GM21423 (cell line): ENCODE data around the gene FBXW4.
"Not testable (repeated sequence)": the region's sequence is repeated elsewhere in the genome, so short reads cannot be mapped to it uniquely, and the experiment has no call there.

Source experiments
- ATAC-seq: cut with Tn5 transposase; IDR thresholded peaks from one replicate; pipeline ENCODE4 v1.9.1; 2021; ENCODE audit warnings: mild to moderate bottlenecking, moderate library complexity; ENCODE audit not compliant: unreplicated experiment

FBXW4 gene

DNA sequence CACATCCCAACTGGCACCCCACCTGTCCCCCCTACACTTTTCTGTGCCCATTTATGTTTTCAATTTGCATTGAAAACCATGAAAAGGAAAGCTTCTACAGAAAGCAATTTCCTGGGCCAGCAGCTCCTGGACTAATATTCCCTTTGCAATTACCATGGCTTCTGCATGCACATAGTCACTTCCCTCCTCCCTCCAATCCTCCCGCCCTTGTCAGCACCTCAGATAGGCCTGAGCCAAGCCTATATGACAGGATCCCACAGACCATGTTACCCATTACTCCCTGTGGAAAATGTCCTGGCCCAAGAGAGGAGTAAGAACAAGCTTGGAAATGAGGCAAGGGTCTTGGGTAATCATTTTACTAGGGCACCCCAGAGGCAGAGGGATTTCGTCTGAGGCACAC, 38.1 kb downstream of the FBXW4 start:
- ATAC-seq, result no peak

DNA sequence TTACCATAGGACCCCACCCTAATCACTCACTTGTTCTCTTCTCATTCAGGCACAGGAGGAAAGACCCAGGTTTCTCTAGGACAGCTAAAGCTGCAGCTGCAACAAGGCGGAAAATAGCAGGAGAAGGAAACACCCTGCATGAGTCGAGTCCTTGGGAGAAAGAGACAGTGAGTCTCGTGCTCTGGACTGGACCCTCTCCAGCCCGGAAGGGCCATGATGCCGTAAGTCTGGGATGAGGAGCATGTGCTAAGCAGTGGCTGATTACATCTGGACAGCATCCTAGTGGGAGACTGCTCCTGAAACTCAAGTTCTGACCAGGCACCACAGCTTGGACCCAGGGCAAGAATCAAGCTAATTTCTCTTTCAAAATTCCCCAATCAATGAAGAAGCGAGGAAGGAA, 39.4 kb downstream of the FBXW4 start:
- ATAC-seq, result no peak

DNA sequence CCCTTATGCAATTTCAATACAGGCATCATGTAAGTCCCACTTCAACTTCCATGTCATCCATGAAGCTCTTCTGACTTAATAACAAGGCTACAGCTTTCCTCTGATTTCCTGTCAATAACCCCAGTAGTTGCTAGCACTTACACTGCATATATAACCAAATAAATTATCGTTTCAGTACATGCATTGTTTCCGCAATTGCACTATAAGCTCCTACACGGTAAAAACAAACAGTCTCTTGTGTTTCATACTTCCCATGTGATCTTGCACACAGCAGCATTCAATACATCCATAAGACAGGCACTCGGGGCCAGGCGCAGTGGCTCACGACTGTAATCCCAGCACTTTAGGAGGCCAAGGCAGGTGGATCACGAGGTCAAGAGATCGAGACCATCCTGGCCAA, 41.4 kb downstream of the FBXW4 start:
- ATAC-seq, result no peak

DNA sequence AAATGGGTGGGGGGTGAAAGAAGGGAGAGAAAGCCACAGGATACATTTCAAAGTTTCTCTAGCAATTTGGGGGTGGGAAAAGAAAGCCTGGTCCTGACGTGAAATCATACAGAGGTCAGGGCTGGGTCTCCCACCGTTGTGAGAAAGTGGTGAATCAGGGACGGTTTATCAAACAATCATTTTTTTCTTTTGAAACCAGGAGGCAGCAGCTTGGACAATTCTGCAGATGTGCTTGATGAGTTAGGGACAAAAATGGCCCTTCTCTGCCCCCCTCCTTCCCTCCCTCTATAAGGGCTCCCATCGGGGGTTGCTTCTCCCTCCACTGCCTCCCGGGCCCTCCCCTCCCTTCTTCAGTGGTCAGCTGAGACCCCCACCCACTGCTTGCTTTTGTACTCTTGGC, 43.6 kb downstream of the FBXW4 start:
- ATAC-seq, result no peak

DNA sequence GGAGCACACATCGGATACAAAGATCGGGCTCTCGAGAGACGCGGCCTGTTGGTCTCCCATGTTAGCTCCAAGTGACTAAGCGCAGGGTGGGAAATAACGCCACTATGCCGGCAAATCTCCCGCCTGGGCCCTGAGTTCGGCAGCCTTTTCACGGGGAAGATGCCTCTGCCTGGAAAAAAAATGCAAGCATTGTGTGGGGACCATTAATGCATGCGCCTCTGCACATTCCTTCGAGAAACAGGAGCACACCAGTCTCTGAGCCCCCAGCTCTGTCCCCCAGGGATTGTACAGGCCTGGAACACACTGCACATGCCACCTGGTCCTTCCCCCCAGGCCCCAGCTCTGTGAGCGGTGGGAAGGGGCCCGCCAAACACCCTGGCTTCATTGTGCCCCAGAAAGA, 44.1 kb downstream of the FBXW4 start:
- ATAC-seq, result no peak

DNA sequence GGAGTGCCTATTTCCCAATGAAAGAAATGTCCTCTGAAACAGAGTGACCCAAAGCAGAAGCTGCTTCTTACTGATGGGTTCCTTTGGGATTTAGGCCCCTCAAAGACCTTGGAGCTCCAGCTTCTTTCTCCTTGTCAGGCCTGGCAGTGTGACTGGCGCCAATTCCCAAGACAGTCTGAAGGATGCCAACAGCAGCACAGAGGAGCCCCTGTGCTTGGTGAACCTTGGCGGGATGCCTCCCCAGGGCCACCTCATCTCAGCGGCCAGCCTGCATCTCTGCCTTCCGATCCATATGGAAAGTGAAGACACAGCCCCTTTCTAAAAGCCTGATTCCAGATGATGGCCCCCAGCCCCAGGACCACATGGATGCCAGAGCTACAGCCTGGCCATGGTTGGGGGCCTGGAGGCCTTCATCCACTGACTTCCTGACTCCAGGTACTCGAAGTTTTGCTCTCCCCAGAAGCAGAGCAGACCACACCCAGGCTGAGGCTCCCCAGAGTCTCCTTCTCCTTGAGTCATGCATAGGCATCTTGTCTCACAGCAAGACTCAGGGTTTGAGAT, 45.4 kb downstream of the FBXW4 start:
- no peak for ATAC-seq

DNA sequence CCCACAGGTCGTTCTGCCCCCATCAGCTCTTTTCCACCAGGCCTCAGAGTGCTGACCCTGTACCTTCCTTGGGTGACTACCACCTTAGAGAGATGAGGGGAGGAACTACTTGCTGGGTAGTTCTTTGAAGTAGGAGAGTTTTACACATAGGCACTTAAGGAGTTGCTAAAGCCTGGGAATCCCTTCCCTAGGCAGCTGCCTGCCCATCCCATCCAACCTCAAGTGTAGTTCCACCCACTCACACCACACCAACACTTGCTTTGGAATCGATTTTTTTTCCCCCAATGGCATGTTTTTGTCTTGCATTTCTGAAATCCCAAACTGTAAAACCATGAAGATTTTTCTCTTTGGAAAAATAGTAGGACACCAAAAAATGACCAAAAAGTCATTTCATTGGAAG, 47.7 kb downstream of the FBXW4 start:
- ATAC-seq, result no peak

DNA sequence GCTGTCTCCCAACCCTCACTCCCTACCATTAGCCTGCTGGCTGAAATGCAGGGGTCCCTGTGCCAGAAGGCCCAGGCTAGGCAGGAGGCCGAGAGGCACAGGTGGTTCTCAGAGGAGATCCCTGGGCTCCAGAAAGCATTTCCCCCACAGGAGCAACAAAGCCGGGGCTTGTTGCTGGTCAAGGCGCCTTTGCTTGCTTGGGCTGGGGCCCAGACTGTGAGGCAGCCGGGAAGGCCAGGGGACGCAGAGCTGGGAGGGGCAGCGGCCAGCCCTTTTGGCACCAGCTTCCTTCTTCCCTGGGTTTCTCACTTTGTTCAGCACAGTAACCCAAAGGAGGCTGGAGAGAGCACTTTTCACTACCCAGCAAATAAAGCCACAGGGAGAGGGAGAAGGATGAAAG, 48.6 kb downstream of the FBXW4 start:
- ATAC-seq, result no peak

DNA sequence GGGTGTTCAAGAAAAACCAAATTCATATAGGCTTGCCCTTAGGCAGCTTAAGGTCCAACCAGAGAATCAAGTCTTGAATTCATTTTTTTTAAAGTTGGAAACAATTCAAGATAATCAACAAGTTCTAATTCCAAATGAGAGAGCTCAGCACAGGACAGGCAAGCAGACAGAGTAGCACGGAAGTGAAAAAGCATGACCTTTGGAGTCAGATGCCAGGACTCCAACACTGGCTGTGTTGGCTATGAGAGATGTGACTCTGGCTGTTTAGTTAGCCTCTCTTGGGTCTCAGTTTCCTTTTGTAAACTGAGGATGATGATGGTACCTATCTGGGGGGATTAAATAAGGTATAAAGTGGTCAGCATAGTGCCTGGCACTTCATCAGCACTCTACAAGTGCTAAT, 49.3 kb downstream of the FBXW4 start:
- no peak for ATAC-seq

DNA sequence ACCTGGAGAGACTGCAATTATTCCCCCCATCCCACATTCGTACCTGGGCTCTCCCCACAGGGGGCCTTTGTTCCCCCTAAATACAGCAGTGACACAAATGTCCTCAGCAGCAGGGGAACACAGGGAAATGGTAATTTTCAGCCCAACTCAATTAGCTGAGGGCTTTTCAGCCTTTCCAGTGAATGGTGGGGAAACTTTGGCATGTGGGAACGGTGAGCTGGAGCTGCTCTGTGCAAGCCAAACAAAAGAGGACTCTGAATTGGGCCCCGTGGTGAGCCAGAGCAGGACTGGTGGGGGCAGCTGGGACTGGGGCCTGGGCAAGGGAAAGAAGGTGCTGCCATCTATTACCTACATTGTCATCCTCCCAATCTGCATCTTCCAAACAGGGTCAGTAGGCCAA, 51.0 kb downstream of the FBXW4 start:
- no peak for ATAC-seq

DNA sequence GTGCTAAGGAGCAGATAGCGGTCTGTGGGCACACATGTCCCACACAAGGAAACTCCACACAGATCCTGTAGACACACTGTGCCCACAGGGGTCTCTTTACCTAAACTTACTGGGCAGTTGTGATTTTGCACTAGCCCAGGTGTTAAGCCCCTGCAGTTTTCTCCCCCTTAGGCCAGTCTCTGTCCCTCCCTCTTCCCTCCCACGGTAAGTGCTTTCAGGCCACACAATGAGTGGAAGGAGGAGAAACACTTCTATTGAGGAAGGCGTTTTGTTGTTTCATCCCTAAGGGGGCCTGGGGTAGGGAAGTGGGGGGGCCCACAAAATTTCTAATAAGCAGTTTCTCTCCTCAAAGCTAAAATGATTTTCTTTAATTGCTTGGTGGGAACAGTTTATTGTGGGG, 51.4 kb downstream of the FBXW4 start:
- ATAC-seq, result no peak

DNA sequence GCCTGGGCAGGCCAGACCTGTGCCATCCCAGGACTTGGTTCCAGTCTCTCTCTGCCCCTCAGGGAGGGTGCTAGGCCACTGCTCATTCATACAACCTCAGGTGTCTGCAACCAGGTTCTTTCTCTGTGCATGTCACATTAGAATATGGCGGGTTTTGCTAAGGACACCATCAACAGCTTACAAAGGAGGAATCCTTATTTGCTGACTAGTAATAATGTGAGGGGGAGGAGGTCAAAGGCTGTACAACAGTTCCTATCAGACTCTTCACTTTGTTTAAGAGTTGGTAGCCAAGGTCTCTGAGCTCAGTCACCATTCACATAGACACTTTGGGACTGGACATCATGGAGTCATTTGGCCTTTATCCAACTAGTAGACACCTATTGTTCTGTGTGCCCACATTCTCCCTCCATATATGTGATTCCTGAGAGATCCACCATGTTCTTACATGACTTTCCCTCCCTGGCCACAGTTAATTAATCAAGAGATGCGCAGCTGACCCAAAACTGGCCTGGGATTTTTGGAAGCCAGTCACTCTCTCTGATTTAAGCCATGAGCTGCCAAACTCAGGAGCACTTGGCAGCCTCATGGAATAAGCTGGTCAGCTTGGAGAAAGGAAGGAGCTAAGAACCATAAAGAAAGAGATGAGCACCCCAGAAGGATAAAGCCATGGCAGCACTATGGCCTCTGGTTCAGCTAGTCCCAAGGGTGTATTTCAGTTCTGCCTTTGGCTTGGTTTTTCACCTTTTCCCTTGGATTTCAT, 55.6 kb downstream of the FBXW4 start:
- no peak for ATAC-seq

DNA sequence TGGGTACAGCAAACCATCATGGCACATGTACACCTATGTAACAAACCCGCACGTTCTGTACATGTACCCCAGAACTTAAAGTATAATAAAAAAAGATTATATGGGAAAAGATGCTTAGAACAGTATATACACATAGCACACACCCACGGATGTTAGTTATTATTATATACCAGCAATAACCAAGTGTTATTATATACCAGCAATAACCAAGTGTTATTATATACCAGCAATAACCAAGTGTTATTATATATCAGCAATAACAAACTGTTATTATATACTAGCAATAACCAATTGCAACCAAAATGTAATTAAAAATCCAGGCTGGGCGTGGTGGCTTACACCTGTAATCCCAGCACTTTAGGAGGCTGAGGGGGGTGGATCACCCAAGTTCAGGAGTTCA, 61.5 kb downstream of the FBXW4 start:
- not testable (repeated sequence) for ATAC-seq

DNA sequence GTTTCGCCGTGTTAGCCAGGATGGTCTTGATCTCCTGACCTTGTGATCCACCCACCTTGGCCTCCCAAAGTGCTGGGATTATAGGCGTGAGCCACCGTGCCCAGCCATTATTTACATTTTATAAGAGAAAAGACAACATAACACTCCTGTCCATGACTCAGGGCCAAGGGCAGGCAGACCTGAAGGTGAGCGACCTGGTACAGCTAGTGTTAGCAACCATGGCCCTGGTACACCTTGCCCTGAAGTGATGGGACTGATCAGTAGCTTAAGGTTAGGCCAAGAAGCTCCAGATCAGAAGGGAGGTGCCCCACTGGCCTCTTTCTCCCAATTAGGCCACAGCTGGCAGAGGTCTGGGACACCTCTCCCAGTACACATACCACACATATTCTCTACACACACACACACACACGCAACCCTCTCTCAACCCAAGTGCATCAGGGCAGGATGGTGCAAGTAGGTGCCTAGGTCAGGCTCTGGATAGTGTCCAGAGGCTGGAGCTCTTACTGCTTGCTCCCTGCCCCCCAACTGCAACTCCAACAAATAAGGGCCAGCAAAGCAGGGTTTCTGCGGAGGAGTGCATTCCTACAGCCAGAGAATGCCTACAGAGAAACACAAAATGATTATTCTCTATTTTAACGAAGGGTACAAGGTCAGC, 63.0 kb downstream of the FBXW4 start:
- no peak for ATAC-seq

DNA sequence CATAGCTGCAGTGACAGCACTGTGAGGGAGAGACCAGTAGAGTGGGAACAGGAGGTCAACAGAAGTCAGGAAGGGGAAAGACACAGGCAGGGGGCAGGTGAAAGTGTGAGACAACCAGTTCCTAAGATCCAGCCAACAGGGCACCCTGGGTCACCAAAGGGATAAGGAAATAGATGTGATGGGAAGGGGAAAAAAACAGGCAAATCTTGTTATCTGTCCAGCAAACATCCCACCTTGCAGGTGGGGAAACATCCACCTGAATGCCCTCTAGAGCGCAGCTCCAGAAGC, 64.4 kb downstream of the FBXW4 start:
- ATAC-seq, result no peak

DNA sequence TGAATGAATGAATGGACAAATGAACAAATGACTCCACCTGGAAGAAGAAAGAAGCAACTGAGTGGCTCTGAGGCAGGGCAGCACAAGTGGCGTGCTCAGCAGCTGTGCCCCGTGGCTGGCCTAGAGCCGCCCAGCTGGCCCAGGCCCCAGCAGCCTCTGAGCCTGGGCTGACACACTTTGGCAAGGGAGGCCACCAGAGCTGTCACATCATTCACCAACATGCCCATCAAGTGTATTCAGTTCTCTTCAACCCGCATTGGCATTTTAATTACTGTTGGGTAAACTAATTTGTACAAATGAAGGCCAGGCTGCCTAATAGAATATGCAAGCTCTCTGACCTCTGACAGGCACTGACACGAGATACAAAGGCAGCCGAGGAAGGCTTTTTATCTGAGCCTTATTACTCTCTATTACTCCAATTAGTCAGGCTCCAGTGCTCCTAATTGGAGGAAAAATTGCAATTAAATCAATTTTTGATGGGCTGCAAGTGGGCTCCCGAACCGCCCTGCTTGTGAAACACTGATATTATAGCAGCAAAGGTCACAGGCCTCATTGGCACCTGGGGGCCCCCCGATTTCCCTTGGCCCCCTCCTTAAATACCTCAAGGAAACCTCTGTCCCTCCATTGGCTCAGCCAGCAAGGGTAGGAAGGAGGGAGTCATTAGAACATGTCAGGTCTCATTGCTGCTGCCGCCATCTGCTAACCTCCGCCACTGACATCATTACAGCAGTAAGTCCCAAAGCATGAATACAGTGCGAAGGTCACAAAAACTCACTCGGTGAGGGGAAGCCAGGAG, 64.9 kb downstream of the FBXW4 start:
- ATAC-seq, result no peak

DNA sequence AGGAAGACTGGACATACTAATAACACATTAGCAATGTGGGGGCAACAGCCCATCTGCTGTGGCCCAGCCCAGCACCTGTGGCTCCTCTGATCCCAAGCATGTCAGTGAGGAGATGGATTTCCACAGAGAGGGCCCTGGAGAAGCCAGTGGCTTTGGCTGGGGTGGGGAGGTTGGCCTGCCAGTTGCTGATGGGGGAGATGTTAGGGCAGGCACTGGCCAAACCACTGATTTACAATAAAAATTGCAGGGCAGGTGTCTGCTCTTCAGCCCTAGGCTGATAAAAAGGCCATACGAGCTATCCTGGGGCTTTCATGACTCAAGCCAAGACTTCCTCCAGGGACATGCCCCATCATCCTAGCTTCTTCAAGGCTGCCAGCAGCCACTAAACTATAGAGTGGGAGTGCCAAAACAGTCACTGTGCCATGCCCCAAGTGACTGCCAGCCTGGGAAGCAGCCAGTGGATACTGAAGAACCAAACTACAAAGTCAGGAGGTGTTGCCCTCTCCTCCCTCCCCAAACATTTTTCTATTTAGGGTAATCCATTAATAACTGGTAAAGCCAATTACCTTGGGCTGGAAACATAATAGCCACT, 69.1 kb downstream of the FBXW4 start:
- no peak for ATAC-seq

DNA sequence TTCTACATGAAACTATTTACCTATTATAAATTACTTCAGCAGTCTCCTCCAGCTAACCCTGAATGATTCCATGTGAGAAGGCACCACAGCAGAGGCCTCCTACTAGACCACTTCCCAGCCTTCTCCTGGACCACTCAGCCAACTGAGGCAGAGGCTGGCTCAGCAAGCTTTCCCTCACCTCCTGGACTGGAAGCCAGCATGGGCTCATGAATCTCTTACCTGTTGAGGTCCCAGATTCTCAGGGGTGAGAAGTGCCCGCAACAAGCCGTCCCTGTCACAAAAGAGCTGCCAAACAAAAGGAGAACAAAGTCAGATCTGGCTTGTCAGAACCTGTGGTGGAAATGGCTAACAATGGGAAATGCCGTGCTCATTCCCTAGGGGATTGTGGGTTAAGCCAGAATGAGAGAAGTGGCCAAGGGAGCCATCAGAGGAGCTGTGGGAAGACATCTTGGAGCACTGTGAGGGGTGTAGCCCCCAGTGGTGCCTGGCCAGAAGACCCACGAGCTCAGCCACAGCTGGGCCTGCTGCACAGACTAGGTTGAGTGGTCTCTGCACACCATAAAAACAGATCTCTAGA, 70.4 kb downstream of the FBXW4 start:
- ATAC-seq, result no peak

DNA sequence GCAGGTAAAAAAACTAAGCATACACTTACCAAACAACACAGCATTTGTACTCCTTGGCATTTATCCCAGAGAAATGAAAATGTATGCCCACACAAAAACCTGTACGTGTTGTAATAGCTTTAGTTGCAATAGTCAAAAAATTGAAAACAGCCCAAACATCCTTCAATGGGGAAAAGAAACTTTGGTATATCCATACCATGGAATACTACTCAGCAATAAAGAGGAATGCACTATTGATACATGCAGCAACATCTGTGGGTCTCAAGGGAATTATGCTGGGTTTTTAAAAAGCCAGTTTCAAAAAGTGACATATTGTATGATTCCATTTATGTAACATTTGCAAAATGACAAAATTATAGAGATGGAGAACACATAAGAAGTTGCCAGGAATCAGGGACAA, 71.4 kb downstream of the FBXW4 start:
- no peak for ATAC-seq

DNA sequence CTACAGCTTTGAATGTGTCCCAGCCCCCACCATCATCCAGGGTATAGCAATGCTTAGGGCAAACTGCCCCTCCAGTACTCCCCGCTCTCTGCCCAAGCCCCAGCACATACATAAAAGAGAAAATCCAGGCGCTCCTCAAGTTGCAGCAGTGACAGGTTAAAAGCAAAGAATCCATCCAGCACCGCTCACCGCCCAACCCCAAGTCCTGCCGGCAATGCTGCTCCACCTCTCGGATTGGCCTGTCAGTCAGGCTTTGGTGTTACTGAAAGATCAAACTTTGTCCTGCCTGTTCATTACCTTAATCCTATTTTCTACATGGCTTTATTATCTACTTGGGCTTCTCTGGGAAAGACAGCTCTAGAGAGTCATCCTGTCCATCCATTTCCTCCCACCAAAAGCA, 75.0 kb downstream of the FBXW4 start:
- ATAC-seq, result no peak

DNA sequence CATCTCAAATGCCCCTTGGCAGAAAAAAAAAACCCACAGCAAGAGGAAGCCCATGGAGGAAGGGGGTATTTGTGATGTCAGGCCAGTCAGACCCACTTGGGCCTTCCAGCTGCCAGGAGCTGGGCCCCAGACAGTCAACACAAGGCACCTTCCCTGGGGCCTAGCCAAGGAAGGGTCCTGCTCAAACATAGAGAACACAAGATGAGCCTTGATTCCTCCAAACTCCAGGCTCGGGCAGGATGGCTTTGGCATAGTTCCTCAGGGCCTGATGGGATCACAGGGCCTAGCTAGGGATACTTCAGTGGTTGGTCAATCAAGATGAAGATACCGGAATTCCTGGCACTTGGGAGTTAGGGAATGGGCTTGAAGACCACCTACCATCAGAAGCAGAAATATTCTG, 76.1 kb downstream of the FBXW4 start:
- no peak for ATAC-seq
